CD8-positive, alpha-beta memory T cell (primary cell): ENCODE measurements around the gene PTK6. TPM values are rescaled to one million over a fixed set of nuclear protein-coding genes. Genes with fewer than 3 reads are reported as not detected.

ENCODE experiments used
- CTCF ChIA-PET: fragments of 350-600 bp; sonication (Branson Sonifier 250); formaldehyde crosslinking; loops from one replicate; lab custom pipeline; 2021; ENCODE audit warnings: antibody characterized with exemption; lab: Charles Lee
- POLR2A ChIA-PET: fragments of 350-600 bp; sonication (Branson Sonifier 250); formaldehyde crosslinking; loops from one replicate; lab custom pipeline; 2021; ENCODE audit warnings: antibody characterized with exemption; lab: Charles Lee
- DNase-seq, 5 donors: peaks; one replicate each; pipeline versions ENCODE4 v3.0.0 to v3.0.0-alpha.2; 2020 to 2022; ENCODE audit warnings: mixed read lengths in 1 of 5
- H3K27ac ChIP-seq: one replicate; pipeline ENCODE4 v1.7.0; 2013; ENCODE audit warnings: low read depth, mild to moderate bottlenecking, low read length, moderate library complexity
- H3K27me3 ChIP-seq: 2 replicates; pipeline ENCODE4 v1.7.0; 2013; ENCODE audit warnings: low read length, mild to moderate bottlenecking; ENCODE audit not compliant: insufficient read depth, poor library complexity, severe bottlenecking
- H3K36me3 ChIP-seq: 2 replicates; pipeline ENCODE4 v1.7.0; 2013; ENCODE audit warnings: mild to moderate bottlenecking, low read length, moderate library complexity; ENCODE audit not compliant: insufficient read depth
- H3K4me1 ChIP-seq: 2 replicates; pipeline ENCODE4 v1.7.0; 2013; ENCODE audit warnings: mild to moderate bottlenecking, low read length, moderate library complexity; ENCODE audit not compliant: insufficient read depth
- H3K4me3 ChIP-seq: 2 replicates; pipeline ENCODE4 v1.7.0; 2013; ENCODE audit warnings: mild to moderate bottlenecking, low read length
- H3K9me3 ChIP-seq: 2 replicates; pipeline ENCODE4 v1.7.0; 2013; ENCODE audit warnings: mild to moderate bottlenecking, low read length
- H3K27ac Mint-ChIP-seq, 8 donors: one replicate each; pipeline ENCODE4 v1.8.0; 2020 to 2021; ENCODE audit warnings: mixed read lengths in 8 of 8, mild to moderate bottlenecking in 6 of 8, inconsistent platforms in 3 of 8, moderate library complexity in 3 of 8
- H3K27me3 Mint-ChIP-seq, 2 donors: one replicate each; pipeline ENCODE4 v1.8.0; 2020 to 2021; ENCODE audit warnings: mixed read lengths in 2 of 2, mild to moderate bottlenecking in 1 of 2, moderate library complexity in 1 of 2
- H3K36me3 Mint-ChIP-seq, 3 donors: one replicate each; pipeline ENCODE4 v1.8.0; 2020 to 2021; ENCODE audit warnings: mixed read lengths in 3 of 3, inconsistent platforms in 1 of 3, mild to moderate bottlenecking in 1 of 3
- H3K4me1 Mint-ChIP-seq, 3 donors: one replicate each; pipeline ENCODE4 v1.8.0; 2020 to 2021; ENCODE audit warnings: mixed read lengths in 3 of 3, inconsistent platforms in 1 of 3, mild to moderate bottlenecking in 1 of 3
- H3K4me3 Mint-ChIP-seq, 7 donors: one replicate each; pipeline ENCODE4 v1.8.0; 2020 to 2021; ENCODE audit warnings: mixed read lengths in 7 of 7, mild to moderate bottlenecking in 6 of 7, moderate library complexity in 4 of 7, inconsistent platforms in 2 of 7
- H3K9me3 Mint-ChIP-seq, 5 donors: one replicate each; pipeline ENCODE4 v1.8.0; 2020 to 2022; ENCODE audit warnings: mixed read lengths in 5 of 5, mild to moderate bottlenecking in 3 of 5, moderate library complexity in 2 of 5, inconsistent platforms in 1 of 5
- polyA plus RNA-seq: library from polyadenylated mRNA; unstranded; fragments of 300-500 nt; fragmentation: Illumina TruSeq; gene quantifications from one replicate; pipeline ENCODE4 v1.2.3, GENCODE V29; 2021
- total RNA-seq, 2 experiments: library from RNA; stranded (reverse); gene quantifications; one replicate each; pipeline ENCODE4 v1.2.3, GENCODE V29; 2021

The PTK6 gene
- total and polyA plus RNA-seq, 3 experiments from 2014 or later, result 0.16 to 0.31 (median 0.18) TPM

GRCh38 chr20:63542696-63543095 lies 5.5 kb upstream of the PTK6 start:
- Mint-ChIP-seq H3K36me3 (peaks cover 0 to 2% (median 0%) of the 10 kb centered on the region in 3 donors), H3K27ac (no peak overlapping the region), H3K4me1 (peaks cover 0 to 10% (median 0%) of the 10 kb centered on the region in 3 donors), H3K4me3 (no peak overlapping the region), H3K27me3 (peaks cover 0 to 2% of the 10 kb centered on the region in 2 donors), H3K9me3 (peaks cover 0 to 4% (median 0%) of the 10 kb centered on the region in 5 donors)
- ChIA-PET CTCF (interaction anchor here (1.7 kb wide), 1 partner anchor 438 kb away, joined by 5 read pairs; the partner anchor contains the start of gene PRPF6), POLR2A (no interaction called here)
- no peak overlapping the region for H3K27ac ChIP-seq
- H3K36me3 ChIP-seq, result no peaks in the 10 kb centered on the region
- H3K4me1 ChIP-seq, result peaks cover 9% of the 10 kb centered on the region
- H3K9me3 ChIP-seq, result no peaks in the 10 kb centered on the region
- no peaks in the 10 kb centered on the region for H3K27me3 ChIP-seq
- DNase-seq, result no peak
- no peak overlapping the region for H3K4me3 ChIP-seq

GRCh38 chr20:63542031-63542559 lies 4.9 kb upstream of the PTK6 start:
- no peak overlapping the region for H3K4me3 ChIP-seq
- Mint-ChIP-seq H3K4me3 (no peak overlapping the region), H3K27me3 (peaks cover 0 to 2% of the 10 kb centered on the region in 2 donors), H3K36me3 (peaks cover 0 to 2% (median 0%) of the 10 kb centered on the region in 3 donors), H3K27ac (no peak overlapping the region), H3K9me3 (peaks cover 0 to 4% (median 0%) of the 10 kb centered on the region in 5 donors), H3K4me1 (peaks cover 0 to 14% (median 1%) of the 10 kb centered on the region in 3 donors)
- no peak for DNase-seq
- no peaks in the 10 kb centered on the region for H3K27me3 ChIP-seq
- no peaks in the 10 kb centered on the region for H3K36me3 ChIP-seq
- peaks cover 15% of the 10 kb centered on the region for H3K4me1 ChIP-seq
- ChIA-PET CTCF (interaction anchor here (1.7 kb wide), 1 partner anchor 439 kb away, joined by 5 read pairs; the partner anchor contains the start of gene PRPF6), POLR2A (interaction anchor here (0.7 kb wide), 1 partner anchor 31 kb away, joined by 6 read pairs; no protein-coding TSS in a partner anchor)
- no peaks in the 10 kb centered on the region for H3K9me3 ChIP-seq
- no peak overlapping the region for H3K27ac ChIP-seq

- Mint-ChIP-seq H3K4me1 (peaks cover 0 to 18% (median 3%) of the 10 kb centered on the region in 3 donors), H3K9me3 (peaks cover 0 to 4% (median 0%) of the 10 kb centered on the region in 5 donors), H3K27me3 (peaks cover 0 to 1% of the 10 kb centered on the region in 2 donors), H3K36me3 (peaks cover 0 to 2% (median 0%) of the 10 kb centered on the region in 3 donors), H3K27ac (no peak overlapping the region), H3K4me3 (no peak overlapping the region)
- ChIA-PET POLR2A (interaction anchor here (0.7 kb wide), 1 partner anchor 30 kb away, joined by 6 read pairs; no protein-coding TSS in a partner anchor), CTCF (no interaction called here)
- peaks cover 23% of the 10 kb centered on the region for H3K4me1 ChIP-seq
- no peak overlapping the region for H3K4me3 ChIP-seq
- no peak for DNase-seq
- H3K27me3 ChIP-seq, result no peaks in the 10 kb centered on the region
- no peaks in the 10 kb centered on the region for H3K36me3 ChIP-seq
- no peaks in the 10 kb centered on the region for H3K9me3 ChIP-seq
- no peak overlapping the region for H3K27ac ChIP-seq
These were observed 4.2 kb upstream of the PTK6 start for GRCh38 chr20:63541371-63541770.

DNA sequence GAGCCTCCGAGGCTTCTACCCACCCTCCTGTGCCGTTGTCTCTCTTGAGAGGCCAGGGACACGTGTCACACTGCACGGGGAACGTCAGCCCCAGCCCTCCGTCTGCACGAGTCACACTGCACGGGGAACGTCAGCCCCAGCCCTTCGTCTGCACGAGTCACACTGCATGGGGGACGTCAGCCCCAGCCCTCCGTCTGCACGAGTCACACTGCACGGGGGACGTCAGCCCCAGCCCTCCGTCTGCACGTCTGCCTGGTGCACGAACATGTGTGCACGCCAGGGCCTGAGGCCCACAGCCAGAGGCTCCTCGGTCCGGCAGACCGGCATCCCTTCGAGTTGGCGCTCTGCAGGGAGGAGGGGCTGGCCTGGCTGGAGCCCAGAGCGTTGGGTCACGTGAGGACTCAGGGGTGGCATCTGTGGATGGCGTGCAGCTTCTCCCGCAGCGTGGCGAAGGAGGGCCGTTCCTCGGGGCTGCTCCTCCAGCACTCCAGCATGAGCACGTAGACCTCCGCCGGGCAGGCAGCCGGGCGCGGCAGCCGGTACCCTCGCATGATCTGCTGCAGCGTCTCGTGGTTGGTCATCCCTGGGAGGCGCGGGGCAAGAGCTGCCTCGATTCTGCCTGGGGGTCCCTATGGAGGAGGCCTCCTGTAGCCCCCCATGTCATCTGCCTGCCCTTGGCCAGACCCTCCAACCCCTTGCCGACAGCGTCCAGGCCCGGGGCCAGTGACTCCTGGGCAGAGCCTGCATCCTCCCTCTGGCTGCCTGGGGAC lies 3.4 kb upstream of the PTK6 start:
- no peaks in the 10 kb centered on the region for H3K36me3 ChIP-seq
- DNase-seq, result no peak
- CTCF ChIA-PET, result interaction anchor here (3.3 to 3.7 kb wide), 2 partner anchors 27 to 37 kb away, joined by 18 to 27 read pairs; no protein-coding TSS in a partner anchor
- H3K27ac ChIP-seq, result no peak overlapping the region
- H3K4me1 ChIP-seq, result peaks cover 23% of the 10 kb centered on the region
- no peaks in the 10 kb centered on the region for H3K27me3 Mint-ChIP-seq
- H3K9me3 Mint-ChIP-seq, result peaks cover 0 to 4% (median 0%) of the 10 kb centered on the region in 5 donors
- POLR2A ChIA-PET, result no interaction called here
- peaks cover 0 to 18% (median 3%) of the 10 kb centered on the region in 3 donors for H3K4me1 Mint-ChIP-seq
- H3K36me3 Mint-ChIP-seq, result peaks cover 0 to 2% (median 0%) of the 10 kb centered on the region in 3 donors
- no peaks in the 10 kb centered on the region for H3K27me3 ChIP-seq
- H3K4me3 Mint-ChIP-seq, result no peak overlapping the region
- no peak overlapping the region for H3K4me3 ChIP-seq
- no peak overlapping the region for H3K27ac Mint-ChIP-seq
- no peaks in the 10 kb centered on the region for H3K9me3 ChIP-seq

GRCh38 chr20:63539441-63540370 lies 2.5 kb upstream of the PTK6 start:
- CTCF ChIA-PET, result interaction anchor here (2.1 to 3.7 kb wide), 7 partner anchors 12 to 435 kb away, joined by 6 to 35 read pairs (median 18); partner anchors contain the start of gene HELZ2
- H3K36me3 Mint-ChIP-seq, result peaks cover 0 to 2% (median 0%) of the 10 kb centered on the region in 3 donors
- H3K27ac Mint-ChIP-seq, result no peak overlapping the region
- no peaks in the 10 kb centered on the region for H3K27me3 Mint-ChIP-seq
- no peak overlapping the region for H3K4me3 Mint-ChIP-seq
- Histone ChIP-seq H3K27me3 (no peaks in the 10 kb centered on the region), H3K27ac (no peak overlapping the region), H3K4me3 (no peak overlapping the region), H3K9me3 (no peaks in the 10 kb centered on the region), H3K4me1 (peaks cover 23% of the 10 kb centered on the region), H3K36me3 (no peaks in the 10 kb centered on the region)
- DNase-seq, result no peak
- H3K9me3 Mint-ChIP-seq, result no peaks in the 10 kb centered on the region
- POLR2A ChIA-PET, result no interaction called here
- H3K4me1 Mint-ChIP-seq, result peaks cover 0 to 18% (median 3%) of the 10 kb centered on the region in 3 donors

DNA sequence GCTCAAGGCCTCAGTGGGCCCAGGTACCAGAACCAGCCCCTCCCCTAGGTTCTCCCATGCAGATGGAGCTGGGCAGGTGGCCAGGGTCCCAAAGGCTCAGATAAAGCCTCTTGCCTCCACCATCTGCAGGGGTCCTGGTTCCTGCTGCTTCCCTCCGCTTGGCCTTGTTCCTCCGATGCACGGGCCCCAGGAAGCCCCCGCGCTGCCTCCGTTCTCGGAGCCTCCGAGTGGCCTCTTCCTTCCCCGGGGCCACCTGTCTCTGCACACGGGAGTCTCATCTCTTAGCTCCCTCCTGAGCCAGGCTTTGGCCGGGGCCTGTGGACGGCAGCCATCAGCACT lies 1.9 kb upstream of the PTK6 start:
- Histone ChIP-seq H3K27me3 (no peaks in the 10 kb centered on the region), H3K4me1 (peaks cover 23% of the 10 kb centered on the region), H3K9me3 (no peaks in the 10 kb centered on the region), H3K36me3 (no peaks in the 10 kb centered on the region), H3K27ac (no peak overlapping the region), H3K4me3 (no peak overlapping the region)
- no peak for DNase-seq
- H3K36me3 Mint-ChIP-seq, result peaks cover 0 to 2% (median 0%) of the 10 kb centered on the region in 3 donors
- no peaks in the 10 kb centered on the region for H3K27me3 Mint-ChIP-seq
- ChIA-PET CTCF (interaction anchor here (1.7 to 3.7 kb wide), 12 partner anchors 12 to 435 kb away, joined by 4 to 35 read pairs (median 16); partner anchors contain the start of genes HELZ2, PPDPF, RTEL1 and TPD52L2), POLR2A (interaction anchor here (1.8 kb wide), 1 partner anchor 14 kb away, joined by 9 read pairs; no protein-coding TSS in a partner anchor)
- H3K4me1 Mint-ChIP-seq, result peaks cover 0 to 18% (median 3%) of the 10 kb centered on the region in 3 donors
- H3K9me3 Mint-ChIP-seq, result no peaks in the 10 kb centered on the region
- H3K4me3 Mint-ChIP-seq, result no peak overlapping the region
- H3K27ac Mint-ChIP-seq, result no peak overlapping the region
